NCI-H345 treated with DMSO at 0.1 percent for 48 hours (cell line): ENCODE results near the gene CYRIA.

Experiments used
- DNase-seq: peaks from one replicate; lab custom pipeline; 2025; ENCODE audit not compliant: unreplicated experiment; lab: John Stamatoyannopoulos, UW

The CYRIA gene

DNA sequence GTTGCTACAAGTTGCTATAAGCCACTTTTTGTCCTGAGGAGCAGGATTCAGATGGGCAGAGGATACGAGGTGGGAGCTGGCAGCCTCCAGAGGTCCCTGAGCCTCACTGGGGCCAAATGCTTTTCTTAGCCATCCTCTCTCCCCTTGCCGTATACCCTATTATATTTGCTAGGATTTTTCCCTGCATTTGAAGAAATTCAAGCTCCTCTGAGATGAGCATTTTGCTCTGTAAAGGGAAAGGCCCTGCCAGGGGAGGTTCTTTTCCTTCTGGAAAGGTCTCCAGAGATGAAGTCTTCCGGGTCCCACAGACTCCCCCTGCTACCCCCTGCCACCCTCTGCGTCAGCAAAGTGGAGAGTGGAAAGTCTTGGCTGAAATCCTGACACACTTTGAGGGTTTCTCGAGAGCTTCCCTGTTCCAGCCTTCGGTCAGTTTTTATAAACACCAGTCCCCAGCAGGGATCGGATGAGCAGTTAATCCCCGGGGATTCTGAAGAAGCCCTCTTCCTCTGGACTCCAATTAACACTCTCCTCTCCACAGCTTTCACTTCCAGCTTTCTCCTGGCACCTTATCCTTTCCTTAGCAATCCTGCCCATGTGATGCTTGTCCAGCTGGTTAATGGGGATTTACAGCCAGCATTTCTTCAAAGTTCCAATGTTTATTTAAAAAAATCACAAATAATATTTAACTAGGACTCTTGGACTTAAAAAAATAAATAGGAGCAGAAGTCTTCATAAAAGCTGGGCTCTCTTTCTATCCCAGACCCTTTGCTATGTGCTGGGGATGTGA is 13.1 kb downstream of the CYRIA start:
- DNase-seq: no peak

DNA sequence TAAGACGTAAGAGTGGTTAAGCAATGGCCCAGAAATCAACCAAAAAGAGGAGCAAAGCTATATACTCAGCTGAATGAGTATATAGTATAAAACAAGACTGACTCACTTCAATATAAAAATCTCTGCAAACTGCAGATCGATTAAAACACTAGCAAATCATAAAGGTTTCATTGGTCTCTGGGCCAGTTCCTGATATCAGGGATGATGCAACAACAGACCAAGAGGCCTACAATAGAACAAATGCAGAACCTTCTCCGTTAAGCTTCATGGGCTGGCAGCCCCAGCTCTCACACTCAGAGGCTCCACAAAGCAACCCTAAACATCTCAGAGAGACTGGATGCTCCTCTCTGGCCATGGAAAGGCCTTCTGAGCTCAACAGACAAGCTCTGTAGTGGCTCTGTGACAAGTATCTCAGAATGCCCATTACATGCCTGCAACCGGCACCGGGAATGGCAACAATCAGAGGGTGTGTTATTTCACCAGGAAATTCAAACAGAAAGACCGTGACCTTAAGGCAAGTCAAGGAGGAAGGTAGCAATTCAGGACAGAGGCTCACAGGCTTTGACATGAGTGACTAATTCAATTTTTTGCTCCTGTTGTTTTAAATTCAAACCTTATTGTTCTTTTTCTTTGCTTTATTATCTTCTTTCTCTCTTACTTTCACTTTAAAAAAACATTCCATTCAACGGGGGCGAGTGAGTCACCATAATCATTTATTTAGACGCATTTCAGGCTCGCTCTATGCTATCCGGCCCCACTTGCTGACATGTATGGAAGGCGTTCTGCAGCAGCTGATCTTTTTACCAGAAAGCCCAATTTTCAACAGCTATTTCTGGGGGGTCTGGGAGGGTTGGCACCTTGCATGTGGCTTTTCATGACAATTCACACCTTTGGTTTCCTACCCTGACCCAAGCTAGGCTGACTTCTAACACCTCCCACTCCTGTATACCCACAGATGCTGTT is 15.1 kb downstream of the CYRIA start:
- no peak for DNase-seq

DNA sequence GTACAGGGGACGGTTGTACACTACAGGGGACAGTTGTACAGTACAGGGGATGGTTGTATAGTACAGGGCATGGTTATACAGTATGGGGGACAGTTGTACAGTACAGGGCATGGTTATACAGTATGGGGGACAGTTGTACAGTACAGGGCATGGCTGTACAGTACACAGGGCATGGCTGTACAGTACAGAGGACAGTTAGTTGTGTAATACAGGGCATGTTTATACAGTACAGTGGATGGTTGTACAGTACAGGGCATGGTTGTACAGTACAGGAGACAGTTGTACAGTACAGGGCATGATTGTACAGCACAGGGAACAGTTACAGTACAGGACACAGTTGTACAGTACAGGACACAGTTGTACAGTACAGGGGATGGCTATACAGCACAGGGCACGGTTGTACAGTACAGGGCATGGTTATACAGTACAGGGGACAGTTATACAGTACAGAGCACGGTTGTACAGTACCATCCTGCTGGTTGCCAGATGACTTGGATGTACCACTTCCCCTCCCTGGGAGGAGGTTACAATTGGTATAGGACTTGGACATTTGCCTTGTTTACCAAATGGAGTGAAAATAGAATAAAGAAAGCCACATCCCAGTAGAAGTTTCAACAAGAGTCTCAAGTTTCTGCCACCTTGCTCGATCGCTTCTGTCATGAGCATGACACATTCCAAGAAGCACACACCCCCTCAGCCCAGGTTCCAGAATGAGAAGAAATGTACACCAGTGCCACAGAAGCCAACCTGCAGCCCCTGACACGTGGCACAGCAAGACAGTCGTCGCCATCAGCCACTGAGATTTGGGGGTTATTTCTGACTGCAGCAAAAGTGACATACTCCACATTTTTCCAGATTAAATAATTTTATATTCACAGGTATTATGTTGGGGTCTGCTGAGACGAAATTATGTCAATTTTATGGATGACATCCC is 16.0 kb downstream of the CYRIA start:
- no peak for DNase-seq

DNA sequence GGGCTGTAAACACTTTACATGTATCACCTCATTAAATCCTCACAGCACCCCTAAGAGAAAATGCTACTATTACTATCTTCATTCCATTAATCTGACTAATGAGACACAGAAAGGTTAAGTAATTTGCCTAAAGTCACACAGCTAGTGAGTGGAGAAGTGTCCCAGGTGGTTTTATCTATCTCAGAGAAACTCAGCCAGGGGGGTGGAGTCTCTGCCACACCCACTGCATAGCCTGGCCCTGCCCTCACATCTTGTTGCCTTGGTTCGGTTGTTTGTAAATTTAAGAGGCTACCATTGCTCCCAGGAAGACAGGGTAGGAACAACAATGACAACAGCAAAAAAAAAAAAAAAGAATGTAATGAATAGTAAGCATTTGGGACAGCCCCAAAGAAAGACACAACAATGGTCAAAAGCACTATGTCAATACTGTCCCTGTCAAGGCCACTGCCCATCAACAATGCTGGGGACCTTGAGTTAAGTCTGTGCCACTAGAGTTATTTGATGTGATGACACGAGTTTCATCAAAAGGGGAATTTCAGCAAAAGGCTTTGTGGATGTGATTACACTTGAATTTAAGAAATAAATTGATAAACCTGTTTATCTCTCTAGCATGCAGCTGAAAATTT is 17.5 kb downstream of the CYRIA start:
- no peak for DNase-seq

DNA sequence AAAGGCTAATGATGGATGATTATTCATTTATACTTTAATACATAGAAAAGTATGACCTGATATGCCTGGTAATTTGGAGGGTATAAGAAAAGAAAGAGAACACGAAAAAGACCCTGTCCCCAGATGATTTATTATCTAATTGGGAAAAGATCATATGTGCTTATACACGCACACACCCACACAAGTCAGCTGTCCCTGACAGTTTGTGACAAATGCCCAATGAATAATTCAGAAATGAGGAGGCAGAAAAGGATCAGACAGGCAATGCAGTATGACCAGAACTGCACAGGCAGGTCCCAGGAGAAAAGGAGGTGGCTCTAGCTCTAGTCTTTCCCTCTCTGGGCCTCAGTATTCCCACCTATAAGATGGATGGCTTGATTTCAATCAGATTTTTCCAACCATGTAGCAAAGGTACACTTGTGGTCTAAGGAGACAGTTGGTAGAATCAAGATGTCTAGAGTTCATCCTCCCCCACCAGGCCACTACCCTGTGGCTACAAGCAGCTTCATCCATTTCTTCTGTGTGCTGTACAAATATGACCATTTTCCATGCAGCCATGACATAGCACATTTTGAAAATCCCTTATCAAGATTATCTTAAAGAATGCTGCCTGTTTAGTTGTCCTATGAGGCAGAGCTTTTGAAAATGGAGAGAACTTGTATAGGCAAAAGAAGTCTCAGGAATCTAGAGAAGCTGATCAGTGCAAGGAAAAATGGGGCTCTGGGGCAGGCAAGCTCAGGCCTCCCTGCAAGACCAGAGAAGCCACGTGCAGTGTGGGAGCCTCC is 19.7 kb downstream of the CYRIA start:
- no peak for DNase-seq

DNA sequence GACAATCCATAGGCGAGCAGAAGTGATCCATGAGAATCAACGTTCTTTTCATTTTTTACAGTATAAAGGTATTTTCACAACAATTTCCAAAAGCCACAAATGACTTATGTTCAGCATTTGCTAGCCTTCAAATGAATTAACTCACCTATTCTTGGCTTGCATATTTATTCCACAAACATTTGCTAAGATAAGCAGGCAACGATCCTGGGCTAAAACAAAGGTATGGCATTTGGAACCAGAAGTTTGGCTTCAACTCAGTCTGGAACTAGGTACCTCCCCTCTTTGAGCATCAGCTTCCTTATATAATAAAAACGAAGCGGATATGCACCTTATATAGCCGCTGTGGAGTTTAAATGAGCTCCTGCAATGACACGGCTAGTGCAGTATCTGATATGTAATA is 20.5 kb downstream of the CYRIA start:
- DNase-seq: no peak

DNA sequence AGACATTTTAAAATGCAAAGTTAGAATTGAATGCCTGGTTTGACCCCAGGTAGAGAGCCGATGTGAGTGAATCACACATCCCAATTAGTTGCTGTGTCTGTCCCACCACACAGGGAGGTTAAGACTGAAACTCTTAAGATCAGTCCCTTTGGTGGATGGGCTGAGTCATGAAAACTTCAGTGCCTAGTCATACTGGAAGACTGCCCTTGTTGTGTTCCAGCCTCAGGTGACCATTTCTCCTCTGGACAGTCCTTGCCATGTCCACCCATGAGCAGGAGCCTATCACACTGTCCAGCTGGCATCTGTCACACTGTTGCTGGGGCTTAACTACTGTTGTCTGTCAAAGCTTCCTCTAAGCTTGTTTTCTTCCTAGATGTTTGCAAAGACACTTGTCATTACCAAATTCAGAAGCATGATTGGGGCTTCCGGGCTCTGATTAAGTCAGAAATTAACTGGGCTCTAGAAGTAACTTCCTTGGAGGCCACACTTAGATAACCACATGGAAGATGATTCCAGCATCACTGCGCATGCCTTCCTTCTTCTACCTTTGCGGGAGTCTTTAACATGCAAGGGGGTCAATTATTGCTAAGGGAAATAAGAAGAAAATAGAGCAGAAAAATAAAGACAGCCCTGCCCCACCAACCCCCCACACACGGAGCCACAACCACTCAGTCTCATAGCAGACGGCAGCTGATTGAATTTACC is 21.3 kb downstream of the CYRIA start:
- no peak for DNase-seq

DNA sequence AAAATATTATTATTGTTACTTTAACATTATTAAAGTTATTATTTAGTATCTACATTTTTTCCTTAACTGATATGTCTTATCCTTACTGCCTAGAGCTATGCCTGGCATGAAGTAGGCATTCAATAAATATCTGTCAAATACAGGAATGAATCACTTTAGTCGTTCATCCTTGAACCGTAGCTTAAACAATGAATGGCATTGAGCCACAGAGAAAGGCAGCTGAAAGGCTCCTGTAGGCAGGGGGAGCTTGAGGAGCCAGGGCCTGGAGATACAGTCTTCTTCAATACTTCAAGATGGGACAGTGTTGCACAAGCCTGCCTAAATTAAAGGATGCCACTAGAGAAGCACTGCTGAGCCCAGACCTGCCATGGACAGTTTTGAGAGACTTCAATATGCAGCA is 22.5 kb downstream of the CYRIA start:
- DNase-seq: no peak

DNA sequence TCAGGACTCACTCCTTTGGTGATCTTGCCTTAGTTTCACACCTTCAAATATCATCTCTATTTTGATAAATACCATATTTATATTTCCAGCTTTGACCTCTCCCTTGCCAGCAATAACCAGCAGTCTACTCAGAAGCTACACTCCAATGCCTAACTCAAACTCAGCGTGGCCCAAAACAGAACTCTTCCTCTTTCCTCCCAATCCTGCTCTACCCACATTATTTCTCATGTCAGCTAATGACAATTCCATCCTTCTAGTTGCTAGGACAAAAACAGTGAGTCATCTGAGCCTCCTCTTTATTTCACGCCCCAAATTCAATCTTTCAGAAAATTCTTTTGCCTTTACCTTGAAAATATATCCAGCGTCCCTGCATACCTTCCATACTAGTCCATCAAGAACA is 23.5 kb downstream of the CYRIA start:
- no peak for DNase-seq

DNA sequence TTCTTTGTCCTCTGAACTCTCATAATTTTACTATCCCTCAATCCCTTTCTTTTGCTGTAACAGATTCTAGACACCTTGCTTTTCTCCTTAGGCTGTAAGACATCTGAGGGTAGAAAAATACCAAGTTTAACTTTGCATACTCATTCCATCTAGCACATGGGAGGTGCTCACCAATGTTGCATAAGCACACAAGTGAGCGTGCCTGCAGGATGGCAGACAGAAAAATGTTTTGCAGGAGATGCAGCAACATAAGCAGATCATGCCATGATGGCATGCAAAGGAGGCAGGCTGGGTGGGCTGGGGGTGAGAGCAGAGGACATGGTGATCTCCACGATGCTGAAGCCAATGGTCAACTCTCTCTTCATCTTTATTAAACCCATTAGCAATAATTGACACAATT is 24.1 kb downstream of the CYRIA start:
- DNase-seq: no peak

DNA sequence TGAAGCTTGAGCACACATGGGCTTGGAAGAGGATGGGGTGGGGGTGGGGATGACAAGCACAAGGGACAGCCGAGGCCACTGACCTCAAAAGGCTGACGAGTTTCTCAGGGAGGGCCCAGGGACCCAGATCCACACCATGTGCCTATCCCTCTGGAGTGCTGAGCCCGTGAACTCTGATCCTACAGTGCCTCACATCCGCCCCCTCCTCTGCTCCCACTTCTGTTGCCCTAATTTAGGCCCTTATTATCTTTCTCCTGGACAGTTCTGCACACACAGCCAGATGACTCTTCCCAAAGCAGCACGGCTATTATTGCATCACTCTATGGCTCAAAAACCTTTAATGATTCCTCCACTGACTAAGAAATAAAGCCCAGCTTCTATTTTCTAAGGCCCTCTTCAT is 24.8 kb downstream of the CYRIA start:
- DNase-seq: no peak

DNA sequence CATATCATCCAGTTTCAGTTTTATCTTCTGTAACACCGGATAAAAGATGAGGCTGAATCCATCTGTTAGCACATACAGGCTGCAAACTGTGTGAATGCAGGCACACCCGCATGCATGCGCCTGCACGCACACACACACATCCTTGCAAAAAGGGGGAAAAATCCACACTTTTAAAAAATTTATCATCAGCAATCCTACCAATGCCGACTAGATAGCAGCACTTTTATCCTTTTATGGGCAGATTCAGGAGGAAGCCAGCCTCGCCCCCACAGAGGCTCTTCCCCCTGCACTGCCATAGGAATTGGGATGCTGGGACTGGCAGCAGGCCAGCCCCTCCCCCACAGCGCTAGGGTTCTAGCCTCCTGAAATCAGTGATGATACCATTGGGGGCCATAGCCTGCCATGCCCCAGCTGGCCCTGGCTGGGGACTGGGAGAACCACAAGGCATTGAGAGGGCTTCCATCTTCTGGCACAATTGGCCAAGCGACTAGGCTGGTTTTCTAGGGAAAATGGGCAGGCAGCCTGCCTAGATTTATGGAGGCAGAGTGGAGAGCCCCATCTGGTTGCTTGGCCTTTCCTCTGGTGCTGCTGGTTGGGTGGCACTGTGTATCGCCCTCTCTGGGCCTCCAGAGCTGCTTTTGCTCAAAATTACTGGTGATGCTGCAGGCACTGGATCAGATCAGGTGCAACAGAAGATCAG is 25.5 kb downstream of the CYRIA start:
- no peak for DNase-seq

DNA sequence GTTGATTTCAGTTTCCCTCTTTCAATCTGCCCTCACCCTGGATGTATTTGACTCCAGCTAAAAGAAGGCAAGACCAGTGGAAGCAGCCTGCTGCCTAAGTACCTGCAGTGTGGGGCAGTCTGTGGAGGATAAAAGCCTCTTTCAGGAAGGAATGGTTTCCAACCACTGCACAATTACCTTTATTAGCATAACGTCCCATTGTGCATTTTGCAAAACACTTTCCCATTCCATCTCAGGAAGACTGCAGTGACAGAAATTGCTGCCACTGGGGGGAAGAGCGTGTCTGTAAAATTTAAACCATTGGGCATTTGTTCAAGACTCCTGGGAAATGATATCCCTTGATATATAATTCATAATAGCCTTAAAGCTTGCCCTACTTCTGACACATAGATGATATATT is 26.2 kb downstream of the CYRIA start:
- no peak for DNase-seq

DNA sequence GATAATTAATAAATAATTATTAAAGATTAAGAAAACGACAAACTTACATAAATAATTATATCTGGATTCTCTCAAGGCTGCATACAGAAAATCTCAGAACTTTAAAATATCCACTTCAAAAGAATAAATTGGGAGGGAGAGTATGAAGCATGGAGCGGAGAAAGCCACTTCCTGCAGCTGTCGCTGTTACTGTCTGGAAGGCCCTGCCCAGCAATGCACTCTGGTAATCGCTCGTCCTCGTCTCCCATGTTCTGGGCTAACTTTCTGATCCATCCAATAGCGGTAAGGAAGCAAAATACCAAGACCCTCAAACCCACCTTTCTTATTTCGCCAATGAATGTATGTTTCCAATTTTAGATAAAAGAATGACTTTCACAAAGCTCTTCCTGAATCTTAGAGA is 26.7 kb downstream of the CYRIA start:
- DNase-seq: no peak

DNA sequence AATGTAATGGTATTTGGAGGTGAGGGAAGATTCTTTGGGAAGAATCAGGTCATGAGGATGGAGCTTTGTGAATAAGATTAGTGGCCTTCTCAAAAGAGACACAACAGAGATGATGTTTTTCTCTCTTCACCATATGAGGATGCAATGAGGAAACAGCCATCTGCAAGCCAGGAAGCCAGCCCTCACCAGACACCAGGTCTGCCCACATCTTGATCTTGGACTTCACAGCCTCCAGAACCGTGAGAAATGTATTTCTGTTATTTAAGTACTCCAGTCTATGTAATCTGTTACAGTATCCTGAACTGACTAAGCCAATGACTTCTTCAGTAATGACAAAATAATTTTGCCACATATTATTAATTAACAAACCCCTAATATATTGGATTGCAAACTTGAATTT is 28.3 kb downstream of the CYRIA start:
- no peak for DNase-seq

DNA sequence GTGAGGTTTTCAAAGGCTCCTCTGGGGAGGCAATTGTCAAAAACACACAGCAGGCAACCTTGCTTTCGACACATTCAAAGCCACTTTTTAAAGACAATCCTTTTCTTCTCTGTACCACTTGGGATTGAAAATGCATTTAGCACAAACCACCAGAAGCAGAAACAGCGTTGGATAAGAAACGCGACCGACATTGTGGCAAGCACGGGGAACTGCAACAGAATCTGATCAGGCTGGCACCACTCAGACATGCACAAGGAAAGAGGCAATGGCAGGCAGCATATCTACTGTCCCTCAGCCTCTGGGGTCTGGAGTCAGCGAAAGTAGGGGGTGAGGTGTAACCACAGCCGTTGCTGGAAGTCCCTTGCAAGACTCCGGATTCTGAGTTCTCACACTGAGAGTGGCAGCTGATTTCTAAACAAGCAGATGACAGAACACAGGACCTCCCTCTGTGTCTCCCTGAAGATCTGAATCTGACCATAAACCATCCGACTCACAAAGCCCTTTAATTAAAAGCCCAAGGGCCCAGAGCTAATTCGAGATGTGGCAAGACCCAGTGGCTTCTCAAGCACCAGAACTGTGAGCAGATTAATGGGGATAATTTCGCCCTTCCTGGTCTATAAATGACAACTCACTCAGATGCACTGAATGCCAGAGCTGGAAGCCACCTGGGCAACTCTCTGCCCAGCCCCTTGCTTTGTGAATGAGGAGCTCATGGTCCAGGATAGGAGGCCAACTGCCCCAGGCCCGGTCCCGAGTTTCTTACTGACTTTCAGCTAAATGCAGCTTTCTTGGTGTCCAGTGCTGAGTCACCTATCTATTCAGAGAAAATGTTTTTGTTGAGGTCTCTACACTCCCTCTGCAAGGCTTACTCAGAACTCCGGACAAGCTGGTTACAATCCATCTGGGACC is 29.6 kb downstream of the CYRIA start:
- no peak for DNase-seq

DNA sequence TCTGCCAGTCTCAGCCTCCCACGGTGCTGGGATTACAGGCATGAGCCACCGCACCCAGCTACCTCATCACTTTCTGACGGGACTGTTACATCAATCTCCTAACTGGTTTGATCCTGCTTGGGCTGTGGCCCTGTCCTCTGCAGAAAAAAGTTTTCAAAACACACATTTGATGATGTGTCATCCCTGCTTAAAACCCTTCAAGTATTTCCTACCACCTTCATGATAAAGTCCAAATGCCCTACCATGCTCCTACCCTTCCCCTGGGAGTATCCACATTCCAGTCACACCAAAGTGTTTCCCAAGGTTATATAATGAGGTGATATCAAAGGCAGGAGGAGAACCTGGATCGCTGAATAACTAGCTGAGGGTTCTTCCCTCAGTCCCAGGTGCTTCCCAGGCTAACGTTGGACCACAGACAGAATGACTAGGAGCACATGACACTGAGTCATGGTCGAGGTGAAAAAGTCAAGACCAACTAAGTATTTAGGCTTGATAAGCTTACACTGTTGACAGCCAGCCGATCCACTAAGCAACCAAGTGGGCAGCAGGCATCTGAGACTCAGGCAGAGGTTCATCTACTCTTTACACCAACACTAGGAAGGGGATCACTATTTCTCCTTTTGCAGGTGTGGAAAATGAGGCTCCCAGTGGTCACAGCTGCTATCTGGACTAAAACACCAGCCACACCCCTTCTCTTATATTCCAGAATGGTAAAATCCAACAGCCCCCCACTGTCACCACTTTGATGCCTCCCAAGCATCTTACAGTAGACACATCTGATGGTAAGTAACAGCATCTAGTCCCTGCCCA is 31.8 kb downstream of the CYRIA start:
- DNase-seq: no peak
